ENCODE results near the gene THOP1. TPM values are rescaled to one million over a fixed set of nuclear protein-coding genes. Genes with fewer than 3 reads are reported as not detected.

The THOP1 gene
- total and polyA plus RNA-seq, 10 of the 15 experiments (the other 5 are each of a cell fraction or from before 2014, with no cell fraction given), result 1.9 to 270 (median 169) TPM

DNA sequence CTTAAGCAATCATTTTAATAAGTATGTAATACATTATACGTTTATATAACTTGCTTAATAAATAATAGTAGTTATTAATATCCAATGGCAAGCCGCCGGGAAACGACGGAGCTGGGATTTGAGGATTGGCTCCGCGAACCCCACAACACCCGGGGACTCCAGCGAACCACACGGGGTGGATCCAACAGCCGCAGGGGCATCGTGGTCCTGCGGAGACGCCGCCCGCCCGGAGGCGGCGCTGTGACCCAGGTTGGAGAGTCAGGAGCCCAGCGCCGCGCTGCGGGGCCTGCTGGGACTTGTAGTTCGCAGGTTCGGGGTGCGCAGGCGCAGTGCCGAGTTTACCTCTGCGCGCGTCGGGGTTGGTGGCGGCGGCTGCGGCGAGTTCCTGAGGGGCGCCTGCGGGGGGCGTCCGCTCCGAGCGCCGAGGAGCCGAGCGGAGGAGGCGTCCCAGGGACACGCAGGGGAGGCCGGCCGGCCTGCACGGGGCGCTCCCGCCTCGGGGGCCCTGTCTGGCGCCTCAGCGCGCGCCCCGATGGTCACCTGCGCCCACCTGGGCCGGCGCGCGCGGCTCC is 34.3 kb downstream of the THOP1 start, which contains the start of gene ZNF554 (continued):
- TF ChIP-seq FOXM1 (IDR thresholded peaks at IDR 0.05; ENCODE audit: low read depth, low read length), result no peak
- TF ChIP-seq, protein P1, sequence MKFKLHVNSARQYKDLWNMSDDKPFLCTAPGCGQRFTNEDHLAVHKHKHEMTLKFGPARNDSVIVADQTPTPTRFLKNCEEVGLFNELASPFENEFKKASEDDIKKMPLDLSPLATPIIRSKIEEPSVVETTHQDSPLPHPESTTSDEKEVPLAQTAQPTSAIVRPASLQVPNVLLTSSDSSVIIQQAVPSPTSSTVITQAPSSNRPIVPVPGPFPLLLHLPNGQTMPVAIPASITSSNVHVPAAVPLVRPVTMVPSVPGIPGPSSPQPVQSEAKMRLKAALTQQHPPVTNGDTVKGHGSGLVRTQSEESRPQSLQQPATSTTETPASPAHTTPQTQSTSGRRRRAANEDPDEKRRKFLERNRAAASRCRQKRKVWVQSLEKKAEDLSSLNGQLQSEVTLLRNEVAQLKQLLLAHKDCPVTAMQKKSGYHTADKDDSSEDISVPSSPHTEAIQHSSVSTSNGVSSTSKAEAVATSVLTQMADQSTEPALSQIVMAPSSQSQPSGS (IDR thresholded peaks at IDR 0.05; ENCODE audit: low read length), result no peak
- no peak for TF ChIP-seq PML (IDR thresholded peaks at IDR 0.05; ENCODE audit: low read length)
- TF ChIP-seq RBBP5 (conservative IDR thresholded peaks at IDR 0.05), result no peak
- TF ChIP-seq NFYA (IDR thresholded peaks at IDR 0.05; ENCODE audit: borderline replicate concordance, low read depth, low read length), result no peak
- no peak for TF ChIP-seq TAF1 (IDR thresholded peaks at IDR 0.05; ENCODE audit: borderline replicate concordance, low read depth, low read length)
- TF ChIP-seq SIN3A (IDR thresholded peaks at IDR 0.05; ENCODE audit: low read depth, low read length), result peak; percentile 55; the same call in 1 of the 2 replicates

DNA sequence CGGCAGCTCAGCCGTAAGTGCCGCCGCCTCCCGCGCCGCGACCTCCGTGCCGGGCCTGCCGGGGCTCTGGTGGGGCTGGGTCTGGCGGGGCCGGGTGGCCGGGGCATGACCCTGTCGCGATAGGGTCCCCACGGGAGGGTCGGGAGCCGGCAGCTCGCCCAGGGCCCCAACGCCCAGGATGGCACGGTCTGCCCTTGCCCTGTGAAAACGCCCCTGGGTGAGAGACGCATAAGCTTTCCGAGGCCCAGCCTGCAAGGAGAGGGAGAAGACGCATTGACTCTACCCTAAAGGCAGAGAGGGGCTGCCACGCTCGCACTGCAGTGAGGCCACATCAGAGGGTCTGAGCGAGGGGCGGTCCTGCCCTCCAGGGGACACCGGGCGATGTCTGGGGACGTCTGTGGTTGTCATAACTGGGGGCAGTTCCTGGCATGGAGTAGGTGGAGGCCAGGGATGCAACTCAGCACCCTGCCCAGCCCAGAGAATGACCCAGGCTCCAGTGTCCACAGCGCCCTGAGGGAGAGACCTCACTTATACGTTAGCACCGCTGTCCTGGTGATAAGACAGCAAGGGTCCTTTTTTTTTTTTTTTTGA is 34.9 kb downstream of the THOP1 start:
- peak overlapping the region; percentile 99 for H3K4me2 ChIP-seq (ENCODE audit: control insufficient read depth, insufficient read depth)
- H3K4me3 ChIP-seq, result peak overlapping the region; percentile 80
- FAIRE-seq (no peak), ATAC-seq (peak; percentile 6; the same call in 2 of the 3 replicates), DNase-seq (ENCODE audit: low read depth, low spot score) (no peak)
- RAD21 ChIA-PET (ENCODE audit: unreplicated experiment), result no interaction called here
- no peak overlapping the region for H3K27ac ChIP-seq (ENCODE audit: control insufficient read depth, insufficient read depth)
- no TSS peak for BruUV-seq (replicated peaks)
- no peaks in the 10 kb centered on the region for H3K4me1 ChIP-seq (ENCODE audit: control insufficient read depth, insufficient read depth, low read length)
- CTCF ChIA-PET, result interaction anchor here (1.2 to 1.6 kb wide), 2 partner anchors 16 to 131 kb away, joined by 3 to 5 read pairs; no protein-coding TSS in a partner anchor
- no peaks in the 10 kb centered on the region for H3K9me3 ChIP-seq (replicated peaks; ENCODE audit: control insufficient read depth, insufficient read depth, low read length)
- H4K20me1 ChIP-seq (ENCODE audit: control insufficient read depth, insufficient read depth), result no peaks in the 10 kb centered on the region
- TF ChIP-seq RAD51 (IDR thresholded peaks at IDR 0.05), result no peak
- TF ChIP-seq, protein P2, sequence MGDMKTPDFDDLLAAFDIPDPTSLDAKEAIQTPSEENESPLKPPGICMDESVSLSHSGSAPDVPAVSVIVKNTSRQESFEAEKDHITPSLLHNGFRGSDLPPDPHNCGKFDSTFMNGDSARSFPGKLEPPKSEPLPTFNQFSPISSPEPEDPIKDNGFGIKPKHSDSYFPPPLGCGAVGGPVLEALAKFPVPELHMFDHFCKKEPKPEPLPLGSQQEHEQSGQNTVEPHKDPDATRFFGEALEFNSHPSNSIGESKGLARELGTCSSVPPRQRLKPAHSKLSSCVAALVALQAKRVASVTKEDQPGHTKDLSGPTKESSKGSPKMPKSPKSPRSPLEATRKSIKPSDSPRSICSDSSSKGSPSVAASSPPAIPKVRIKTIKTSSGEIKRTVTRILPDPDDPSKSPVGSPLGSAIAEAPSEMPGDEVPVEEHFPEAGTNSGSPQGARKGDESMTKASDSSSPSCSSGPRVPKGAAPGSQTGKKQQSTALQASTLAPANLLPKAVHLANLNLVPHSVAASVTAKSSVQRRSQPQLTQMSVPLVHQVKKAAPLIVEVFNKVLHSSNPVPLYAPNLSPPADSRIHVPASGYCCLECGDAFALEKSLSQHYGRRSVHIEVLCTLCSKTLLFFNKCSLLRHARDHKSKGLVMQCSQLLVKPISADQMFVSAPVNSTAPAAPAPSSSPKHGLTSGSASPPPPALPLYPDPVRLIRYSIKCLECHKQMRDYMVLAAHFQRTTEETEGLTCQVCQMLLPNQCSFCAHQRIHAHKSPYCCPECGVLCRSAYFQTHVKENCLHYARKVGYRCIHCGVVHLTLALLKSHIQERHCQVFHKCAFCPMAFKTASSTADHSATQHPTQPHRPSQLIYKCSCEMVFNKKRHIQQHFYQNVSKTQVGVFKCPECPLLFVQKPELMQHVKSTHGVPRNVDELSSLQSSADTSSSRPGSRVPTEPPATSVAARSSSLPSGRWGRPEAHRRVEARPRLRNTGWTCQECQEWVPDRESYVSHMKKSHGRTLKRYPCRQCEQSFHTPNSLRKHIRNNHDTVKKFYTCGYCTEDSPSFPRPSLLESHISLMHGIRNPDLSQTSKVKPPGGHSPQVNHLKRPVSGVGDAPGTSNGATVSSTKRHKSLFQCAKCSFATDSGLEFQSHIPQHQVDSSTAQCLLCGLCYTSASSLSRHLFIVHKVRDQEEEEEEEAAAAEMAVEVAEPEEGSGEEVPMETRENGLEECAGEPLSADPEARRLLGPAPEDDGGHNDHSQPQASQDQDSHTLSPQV (IDR thresholded peaks at IDR 0.05), result no peak
- TF ChIP-seq GATAD2B (conservative IDR thresholded peaks at IDR 0.05; ENCODE audit: low read depth), result peak; percentile 62
- H3K27me3 ChIP-seq (replicated peaks in 1 of 2; ENCODE audit: control insufficient read depth in 2 of 2, insufficient read depth in 2 of 2, low read length in 1 of 2), result no peaks in the 10 kb centered on the region
- H3K79me2 ChIP-seq (ENCODE audit: control insufficient read depth, insufficient read depth, low read length), result no peaks in the 10 kb centered on the region; the same call in 1 of the 2 replicates
- SMC1A ChIA-PET (ENCODE audit: uncharacterized antibody, unreplicated experiment), result interaction anchor here (1.0 to 1.6 kb wide), 2 partner anchors 15 to 172 kb away, joined by 3 to 5 read pairs; no protein-coding TSS in a partner anchor
- peak overlapping the region; percentile 67 for H3K9ac ChIP-seq (ENCODE audit: control insufficient read depth, insufficient read depth, low read length)
- intact Hi-C loops (cut with micrococcal nuclease; ENCODE audit: unreplicated experiment), result no loop called here
- no peaks in the 10 kb centered on the region for H3K36me3 ChIP-seq (ENCODE audit: control insufficient read depth in 2 of 2, insufficient read depth in 2 of 2, low read length in 1 of 2)
- WGBS (ENCODE audit: insufficient coverage, insufficient replicate concordance, low lambda C conversion rate, missing lambda C conversion rate), result 7% methylated on average over 25 of the region's 36 CpGs
- POLR2A ChIA-PET, result no interaction called here
- in situ Hi-C loops (cut with MboI), result no loop called here
- peak overlapping the region; percentile 86 for H2AFZ ChIP-seq (ENCODE audit: control insufficient read depth, low read depth, low read length)

Data from GM12878 (cell line).